Ascending aorta (tissue), 2 donors: ENCODE measurements around the gene KAZN. TPM values are rescaled to one million over a fixed set of nuclear protein-coding genes. Genes with fewer than 3 reads are reported as not detected.

Experiments
- DNase-seq, 2 donors: peaks; one replicate each; pipeline ENCODE4 v3.0.0-alpha.2; 2019; ENCODE audit warnings: low spot score in 2 of 2
- H3K27ac ChIP-seq, 2 donors: fragments of 200-600 bp; sonication (generic); one replicate each; pipeline ENCODE4 v1.5.1; 2016 to 2017; ENCODE audit warnings: mild to moderate bottlenecking in 1 of 2
- H3K27me3 ChIP-seq: fragments of 200-600 bp; sonication (generic); one replicate; pipeline ENCODE4 v1.5.1; 2017
- H3K36me3 ChIP-seq, 2 donors: fragments of 200-600 bp; sonication (generic); one replicate each; pipeline ENCODE4 v1.5.1; 2016
- H3K4me1 ChIP-seq, 2 donors: fragments of 200-600 bp; sonication (generic); one replicate each; pipeline ENCODE4 v1.5.1; 2016 to 2017; ENCODE audit warnings: mild to moderate bottlenecking in 1 of 2
- H3K4me3 ChIP-seq, 2 donors: fragments of 200-600 bp; sonication (generic); one replicate each; pipeline ENCODE4 v1.5.1; 2016 to 2017; ENCODE audit warnings: mild to moderate bottlenecking in 1 of 2
- H3K9me3 ChIP-seq, 2 donors: fragments of 200-600 bp; sonication (generic); one replicate each; pipeline ENCODE4 v1.5.1; 2016
- intact Hi-C: fragments of 100-400 bp; cut with DNase I; formaldehyde crosslinking; loops from one replicate; pipeline ENCODE4 v1.15.1; 2023
- total RNA-seq: library from RNA; depleted of rRNA; stranded (reverse); fragments of >200 nt; gene quantifications from one replicate; pipeline ENCODE4 v1.1.0, GENCODE V29; 2016
- TF ChIP-seq, protein P1 (sequence below), 3 experiments: fragments of 200-600 bp in 2 of 3; fragments of 450-650 bp in 1 of 3; sonication (generic) in 2 of 3; IDR thresholded peaks; one replicate each; pipeline ENCODE4 v1.5.1; 2016 to 2019; ENCODE audit warnings: antibody characterized with exemption in 3 of 3, mild to moderate bottlenecking in 1 of 3, moderate library complexity in 1 of 3

The KAZN gene
- total RNA-seq, 1 donor from 2014 or later, result 58.5 TPM

DNA sequence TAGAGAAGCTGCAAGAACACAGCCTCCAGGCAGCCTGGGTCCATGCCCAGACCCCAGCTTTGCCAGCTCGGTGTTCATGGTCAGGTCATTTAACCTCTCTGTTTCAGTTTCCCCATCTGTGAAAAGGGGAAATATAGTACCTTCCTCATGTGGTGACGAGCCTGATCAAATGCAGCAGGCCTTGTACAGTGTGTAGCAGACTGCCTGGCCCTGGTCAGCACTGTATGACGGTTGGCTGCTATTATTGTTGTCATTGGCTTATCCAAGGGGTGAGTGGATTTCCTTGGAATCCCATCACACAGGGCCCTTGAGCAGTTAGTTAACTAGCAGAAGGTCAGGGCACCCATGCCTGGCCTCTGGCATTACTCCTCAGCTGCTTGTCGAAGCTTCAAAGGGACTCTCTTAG, 548.5 kb downstream of the KAZN start:
- Histone ChIP-seq H3K4me1 (peaks cover 0 to 2% of the 10 kb centered on the region in 2 donors), H3K4me3 (no peak overlapping the region), H3K27ac (no peak overlapping the region), H3K27me3 (no peaks in the 10 kb centered on the region), H3K9me3 (no peaks in the 10 kb centered on the region), H3K36me3 (no peaks in the 10 kb centered on the region)
- intact Hi-C loops, result no loop called here
- no peak for DNase-seq
- TF ChIP-seq, protein P1, sequence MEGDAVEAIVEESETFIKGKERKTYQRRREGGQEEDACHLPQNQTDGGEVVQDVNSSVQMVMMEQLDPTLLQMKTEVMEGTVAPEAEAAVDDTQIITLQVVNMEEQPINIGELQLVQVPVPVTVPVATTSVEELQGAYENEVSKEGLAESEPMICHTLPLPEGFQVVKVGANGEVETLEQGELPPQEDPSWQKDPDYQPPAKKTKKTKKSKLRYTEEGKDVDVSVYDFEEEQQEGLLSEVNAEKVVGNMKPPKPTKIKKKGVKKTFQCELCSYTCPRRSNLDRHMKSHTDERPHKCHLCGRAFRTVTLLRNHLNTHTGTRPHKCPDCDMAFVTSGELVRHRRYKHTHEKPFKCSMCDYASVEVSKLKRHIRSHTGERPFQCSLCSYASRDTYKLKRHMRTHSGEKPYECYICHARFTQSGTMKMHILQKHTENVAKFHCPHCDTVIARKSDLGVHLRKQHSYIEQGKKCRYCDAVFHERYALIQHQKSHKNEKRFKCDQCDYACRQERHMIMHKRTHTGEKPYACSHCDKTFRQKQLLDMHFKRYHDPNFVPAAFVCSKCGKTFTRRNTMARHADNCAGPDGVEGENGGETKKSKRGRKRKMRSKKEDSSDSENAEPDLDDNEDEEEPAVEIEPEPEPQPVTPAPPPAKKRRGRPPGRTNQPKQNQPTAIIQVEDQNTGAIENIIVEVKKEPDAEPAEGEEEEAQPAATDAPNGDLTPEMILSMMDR (IDR thresholded peaks at IDR 0.05), result no peak

GRCh38 chr1:15148004-15148403, 549.5 kb downstream of the KAZN start:
- no peak for DNase-seq
- Histone ChIP-seq H3K4me1 (peaks cover 0 to 2% of the 10 kb centered on the region in 2 donors), H3K4me3 (no peak overlapping the region), H3K36me3 (no peaks in the 10 kb centered on the region), H3K27ac (no peak overlapping the region), H3K27me3 (no peaks in the 10 kb centered on the region), H3K9me3 (no peaks in the 10 kb centered on the region)
- intact Hi-C loops, result no loop called here
- TF ChIP-seq, protein P1 (IDR thresholded peaks at IDR 0.05), result no peak

DNA sequence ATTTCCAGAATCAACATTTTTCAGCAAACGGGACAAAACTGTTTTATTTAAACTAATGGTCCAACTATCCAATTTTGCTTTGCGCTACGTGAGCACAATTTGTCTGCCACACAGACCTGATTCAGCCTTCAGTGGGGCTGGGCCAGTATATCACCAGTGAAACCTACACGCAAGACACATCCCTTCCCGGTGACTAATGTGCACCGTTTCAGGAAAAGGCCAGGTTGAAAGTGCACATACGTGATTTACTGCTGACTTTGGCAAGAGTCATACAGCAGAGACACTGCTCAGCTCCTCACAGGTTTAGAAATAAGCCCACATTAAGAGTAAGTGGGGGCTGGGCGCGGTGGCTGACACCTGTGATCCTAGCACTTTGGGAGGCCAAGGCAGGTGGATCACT, 550.0 kb downstream of the KAZN start:
- H3K4me1 ChIP-seq, result peaks cover 0 to 2% of the 10 kb centered on the region in 2 donors
- H3K27me3 ChIP-seq, result no peaks in the 10 kb centered on the region
- TF ChIP-seq, protein P1 (IDR thresholded peaks at IDR 0.05), result no peak
- H3K9me3 ChIP-seq, result no peaks in the 10 kb centered on the region
- no peaks in the 10 kb centered on the region for H3K36me3 ChIP-seq
- no peak for DNase-seq
- H3K27ac ChIP-seq, result no peak overlapping the region
- intact Hi-C loops, result no loop called here
- no peak overlapping the region for H3K4me3 ChIP-seq

GRCh38 chr1:15148941-15149340, 550.5 kb downstream of the KAZN start:
- Histone ChIP-seq H3K4me3 (no peak overlapping the region), H3K27me3 (no peaks in the 10 kb centered on the region), H3K27ac (no peak overlapping the region), H3K9me3 (no peaks in the 10 kb centered on the region), H3K4me1 (peaks cover 0 to 2% of the 10 kb centered on the region in 2 donors), H3K36me3 (no peaks in the 10 kb centered on the region)
- TF ChIP-seq, protein P1 (IDR thresholded peaks at IDR 0.05), result no peak
- intact Hi-C loops, result no loop called here
- DNase-seq, result no peak

- Histone ChIP-seq H3K4me3 (no peak overlapping the region), H3K4me1 (peaks cover 0 to 6% of the 10 kb centered on the region in 2 donors), H3K9me3 (no peaks in the 10 kb centered on the region), H3K27me3 (no peaks in the 10 kb centered on the region), H3K27ac (no peak overlapping the region), H3K36me3 (no peaks in the 10 kb centered on the region)
- no peak for DNase-seq
- TF ChIP-seq, protein P1 (IDR thresholded peaks at IDR 0.05), result no peak
- intact Hi-C loops, result loop anchor here (10.0 kb wide), 2 partner anchors 226 to 254 kb away; partner anchors contain the start of gene EFHD2
Measured at GRCh38 chr1:15150376-15150775, 551.9 kb downstream of the KAZN start.

GRCh38 chr1:15151377-15151806, 552.9 kb downstream of the KAZN start:
- no peak overlapping the region for H3K27ac ChIP-seq

More at GRCh38 chr1:15151377-15151806, 552.9 kb downstream of the KAZN start:
- Histone ChIP-seq H3K27me3 (no peaks in the 10 kb centered on the region), H3K36me3 (no peaks in the 10 kb centered on the region), H3K4me1 (peaks cover 0 to 6% of the 10 kb centered on the region in 2 donors), H3K9me3 (no peaks in the 10 kb centered on the region), H3K4me3 (no peak overlapping the region)
- DNase-seq, result no peak
- intact Hi-C loops, result loop anchor here (10.0 kb wide), 2 partner anchors 227 to 253 kb away; partner anchors contain the start of gene EFHD2
- TF ChIP-seq, protein P1 (IDR thresholded peaks at IDR 0.05), result no peak
